Common myeloid progenitor, CD34-positive (primary cell): ENCODE measurements around the gene CX3CR1.
"Not testable (repeated sequence)": the region's sequence is repeated elsewhere in the genome, so short reads cannot be mapped to it uniquely, and the experiment has no call there.

ENCODE experiments used
- CTCF ChIA-PET: fragments of 350-600 bp; sonication (Branson Sonifier 250); formaldehyde crosslinking; loops from one replicate; lab custom pipeline; 2021; ENCODE audit warnings: antibody characterized with exemption; lab: Charles Lee
- POLR2A ChIA-PET: fragments of 350-600 bp; sonication (Branson Sonifier 250); formaldehyde crosslinking; loops from one replicate; lab custom pipeline; 2021; ENCODE audit warnings: antibody characterized with exemption; lab: Charles Lee
- DNase-seq, 3 donors: peaks; one replicate each; pipeline versions ENCODE4 v3.0.0 to v3.0.0-alpha.2; 2013
- H3K27ac ChIP-seq, 2 experiments: 1 replicate in 1 of 2; 2 replicates in 1 of 2; pipeline ENCODE4 v1.7.0; 2013; ENCODE audit warnings: inconsistent platforms in 2 of 2, low read length in 2 of 2, mild to moderate bottlenecking in 2 of 2, low read depth in 1 of 2, moderate library complexity in 1 of 2; ENCODE audit not compliant: severe bottlenecking in 2 of 2, insufficient read depth in 1 of 2, poor library complexity in 1 of 2
- H3K27me3 ChIP-seq, 5 experiments: replicated peaks in 2 of 5; 1 replicate in 3 of 5; 2 replicates in 2 of 5; pipeline versions ENCODE4 v1.6.1 to v1.7.0; 2013; ENCODE audit warnings: low read length in 4 of 5, mild to moderate bottlenecking in 2 of 5, moderate library complexity in 2 of 5, inconsistent platforms in 1 of 5; ENCODE audit not compliant: insufficient read depth in 5 of 5, control insufficient read depth in 4 of 5
- H3K36me3 ChIP-seq, 4 experiments: 1 replicate in 2 of 4; 2 replicates in 2 of 4; pipeline versions ENCODE4 v1.6.1 to v1.7.0; 2013; ENCODE audit warnings: low read length in 3 of 4, control low read depth in 1 of 4, mild to moderate bottlenecking in 1 of 4; ENCODE audit not compliant: control insufficient read depth in 4 of 4, insufficient read depth in 4 of 4
- H3K4me1 ChIP-seq, 4 experiments: 1 replicate in 3 of 4; 2 replicates in 1 of 4; pipeline versions ENCODE4 v1.6.1 to v1.7.1; 2013; ENCODE audit warnings: low read length in 3 of 4, mild to moderate bottlenecking in 3 of 4, control low read depth in 1 of 4, inconsistent platforms in 1 of 4, moderate library complexity in 1 of 4; ENCODE audit not compliant: control insufficient read depth in 4 of 4, insufficient read depth in 4 of 4; ENCODE audit errors: control extremely low read depth in 1 of 4
- H3K4me3 ChIP-seq, 7 experiments: 1 replicate in 4 of 7; 2 replicates in 3 of 7; pipeline versions ENCODE4 v1.5.1 to v1.7.0; 2013; ENCODE audit warnings: mild to moderate bottlenecking in 7 of 7, low read length in 6 of 7, moderate library complexity in 6 of 7, inconsistent platforms in 2 of 7, low read depth in 2 of 7, control low read depth in 1 of 7; ENCODE audit not compliant: insufficient read depth in 4 of 7, control insufficient read depth in 1 of 7; ENCODE audit errors: extremely low read depth in 1 of 7
- H3K9me3 ChIP-seq, 5 experiments: 1 replicate in 4 of 5; 2 replicates in 1 of 5; pipeline versions ENCODE4 v1.6.1 to v1.7.1; 2013; ENCODE audit warnings: low read length in 4 of 5, mild to moderate bottlenecking in 2 of 5, inconsistent platforms in 1 of 5, low read depth in 1 of 5, moderate library complexity in 1 of 5; ENCODE audit not compliant: control insufficient read depth in 4 of 5, insufficient read depth in 2 of 5; ENCODE audit errors: control extremely low read depth in 1 of 5
- WGBS: methylation state at CpG from one replicate; pipeline ENCODE4 v1.1.5; 2013; ENCODE audit not compliant: insufficient coverage; 5-methylcytosine and 5-hydroxymethylcytosine counted together

Gene CX3CR1

GRCh38 chr3:39232859-39233258 lies 47.0 kb downstream of the CX3CR1 start:
- H3K9me3 ChIP-seq = no peaks in the 10 kb centered on the region
- peaks cover 11 to 41% (median 17%) of the 10 kb centered on the region in 4 experiments for H3K4me1 ChIP-seq
- H3K36me3 ChIP-seq = no peaks in the 10 kb centered on the region
- peak overlapping the region in 1 of 7 experiments; percentile 31 for H3K4me3 ChIP-seq
- ChIA-PET CTCF (interaction anchor here (1.0 to 2.0 kb wide), 7 partner anchors 11 to 55 kb away, joined by 3 to 5 read pairs (median 3); no protein-coding TSS in a partner anchor), POLR2A (no interaction called here)
- H3K27ac ChIP-seq = no peak overlapping the region
- peak in 1 of 3 donors; percentile 46 for DNase-seq
- no peaks in the 10 kb centered on the region for H3K27me3 ChIP-seq
- no CpG with 5 or more reads among the region's 3 CpGs for WGBS

- peaks cover 14 to 53% (median 26%) of the 10 kb centered on the region in 4 experiments for H3K4me1 ChIP-seq
- POLR2A ChIA-PET = no interaction called here
- CTCF ChIA-PET = interaction anchor here (1.3 kb wide), 1 partner anchor 17 kb away, joined by 3 read pairs; no protein-coding TSS in a partner anchor
- no peaks in the 10 kb centered on the region for H3K36me3 ChIP-seq
- no peak overlapping the region for H3K4me3 ChIP-seq
- H3K27ac ChIP-seq = no peak overlapping the region
- no peaks in the 10 kb centered on the region for H3K27me3 ChIP-seq
- no peaks in the 10 kb centered on the region for H3K9me3 ChIP-seq
- DNase-seq = no peak
- no CpG with 5 or more reads among the region's 1 CpG for WGBS
Measured at GRCh38 chr3:39230453-39230852, 49.4 kb downstream of the CX3CR1 start.

- POLR2A ChIA-PET = interaction anchor here (0.7 kb wide), 1 partner anchor 27 kb away, joined by 4 read pairs; no protein-coding TSS in a partner anchor
- no peaks in the 10 kb centered on the region for H3K27me3 ChIP-seq
- H3K9me3 ChIP-seq = no peaks in the 10 kb centered on the region
- H3K27ac ChIP-seq = no peak overlapping the region
- H3K4me3 ChIP-seq = no peak overlapping the region
- no peaks in the 10 kb centered on the region for H3K36me3 ChIP-seq
- WGBS = 100% methylated on average over 1 of the region's 4 CpGs
- CTCF ChIA-PET = interaction anchor here (0.6 to 2.0 kb wide), 7 partner anchors 10 to 59 kb away, joined by 3 to 6 read pairs (median 4); no protein-coding TSS in a partner anchor
- H3K4me1 ChIP-seq = peaks cover 14 to 47% (median 21%) of the 10 kb centered on the region in 4 experiments
- no peak for DNase-seq
Measured at GRCh38 chr3:39228496-39228895, 51.3 kb downstream of the CX3CR1 start.

GRCh38 chr3:39227596-39227995 lies 52.2 kb downstream of the CX3CR1 start:
- CTCF ChIA-PET = not testable (repeated sequence)
- WGBS = no CpG with 5 or more reads among the region's 32 CpGs

GRCh38 chr3:39226106-39226741 lies 53.6 kb downstream of the CX3CR1 start:
- peak in 2 of 3 donors; percentile 74 to 78 for DNase-seq
- no peaks in the 10 kb centered on the region for H3K9me3 ChIP-seq
- H3K4me1 ChIP-seq = peaks cover 5 to 35% (median 11%) of the 10 kb centered on the region in 4 experiments
- H3K36me3 ChIP-seq = no peaks in the 10 kb centered on the region
- H3K27me3 ChIP-seq = no peaks in the 10 kb centered on the region
- H3K27ac ChIP-seq = no peak overlapping the region
- peak overlapping the region in 1 of 7 experiments; percentile 42 for H3K4me3 ChIP-seq
- ChIA-PET CTCF (interaction anchor here (1.2 kb wide), 2 partner anchors 9 to 37 kb away, joined by 3 to 4 read pairs; no protein-coding TSS in a partner anchor), POLR2A (no interaction called here)
- WGBS = 0% methylated on average over 1 of the region's 3 CpGs

More at GRCh38 chr3:39227596-39227995, 52.2 kb downstream of the CX3CR1 start:
- not testable (repeated sequence) for H3K27ac ChIP-seq, H3K9me3 ChIP-seq, H3K4me3 ChIP-seq, H3K27me3 ChIP-seq, H3K36me3 ChIP-seq, DNase-seq
- POLR2A ChIA-PET = interaction anchor here (0.7 kb wide), 1 partner anchor 27 kb away, joined by 4 read pairs; no protein-coding TSS in a partner anchor
- peaks cover 8 to 39% (median 15%) of the 10 kb centered on the region in 4 experiments for H3K4me1 ChIP-seq

- H3K27ac ChIP-seq = no peak overlapping the region
- no peak for DNase-seq
- H3K36me3 ChIP-seq = no peaks in the 10 kb centered on the region
- no peaks in the 10 kb centered on the region for H3K9me3 ChIP-seq
- 100% methylated on average over 1 of the region's 2 CpGs for WGBS
- H3K27me3 ChIP-seq = no peaks in the 10 kb centered on the region
- H3K4me1 ChIP-seq = peaks cover 13 to 51% (median 25%) of the 10 kb centered on the region in 4 experiments
- no peak overlapping the region for H3K4me3 ChIP-seq
- ChIA-PET POLR2A (no interaction called here), CTCF (interaction anchor here (1.1 to 1.4 kb wide), 2 partner anchors 26 to 68 kb away, joined by 3 to 5 read pairs; no protein-coding TSS in a partner anchor)
Measured at GRCh38 chr3:39224288-39224687, 55.5 kb downstream of the CX3CR1 start.

- peaks cover 13 to 51% (median 25%) of the 10 kb centered on the region in 4 experiments for H3K4me1 ChIP-seq
- DNase-seq = no peak
- ChIA-PET POLR2A (no interaction called here), CTCF (no interaction called here)
- H3K4me3 ChIP-seq = no peak overlapping the region
- H3K27ac ChIP-seq = no peak overlapping the region
- WGBS = 80% methylated on average over 1 of the region's 2 CpGs
- no peaks in the 10 kb centered on the region for H3K9me3 ChIP-seq
- H3K27me3 ChIP-seq = no peaks in the 10 kb centered on the region
- H3K36me3 ChIP-seq = no peaks in the 10 kb centered on the region
Measured at GRCh38 chr3:39222939-39223338, 56.9 kb downstream of the CX3CR1 start.
